Germinal center (tissue), 1 donor: ENCODE results near the gene ADM2.

Experiments
- DNase-seq: peaks from one replicate; pipeline ENCODE4 v3.0.0; 2012; ENCODE audit warnings: mixed read lengths, low spot score

ADM2 gene

DNA sequence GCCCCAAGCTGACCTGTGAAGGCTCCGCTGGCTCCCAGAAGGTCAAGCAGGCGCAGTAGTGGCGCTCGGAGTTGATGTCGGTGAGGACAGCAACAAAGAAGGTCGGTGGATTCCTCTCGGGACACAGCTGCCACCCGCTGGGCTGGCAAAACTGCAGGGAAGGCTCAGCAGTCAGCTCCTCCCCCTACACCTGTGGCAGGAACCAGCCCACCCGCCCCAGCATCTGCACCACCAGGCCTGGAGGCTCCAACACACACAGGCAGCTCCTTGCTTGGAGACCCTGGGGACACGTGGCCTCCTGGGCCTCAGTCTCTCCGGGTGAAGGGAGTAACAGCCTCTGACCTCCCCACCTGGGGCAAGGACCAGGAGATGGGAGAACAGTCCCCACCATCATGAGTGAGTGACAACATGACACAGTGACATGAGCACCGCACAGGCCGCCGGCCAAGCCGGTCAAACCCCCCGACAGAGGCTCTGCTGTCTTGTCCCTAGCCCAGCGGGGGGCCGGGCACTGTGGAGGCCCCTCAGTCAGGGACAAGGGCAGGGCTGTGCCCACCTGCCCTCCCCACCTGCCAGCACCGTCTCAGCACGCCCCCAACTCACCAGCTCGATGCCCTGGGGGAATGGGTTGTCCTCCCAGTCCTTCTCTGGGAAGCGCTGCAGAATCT is 13.4 kb upstream of the ADM2 start:
- no peak for DNase-seq

DNA sequence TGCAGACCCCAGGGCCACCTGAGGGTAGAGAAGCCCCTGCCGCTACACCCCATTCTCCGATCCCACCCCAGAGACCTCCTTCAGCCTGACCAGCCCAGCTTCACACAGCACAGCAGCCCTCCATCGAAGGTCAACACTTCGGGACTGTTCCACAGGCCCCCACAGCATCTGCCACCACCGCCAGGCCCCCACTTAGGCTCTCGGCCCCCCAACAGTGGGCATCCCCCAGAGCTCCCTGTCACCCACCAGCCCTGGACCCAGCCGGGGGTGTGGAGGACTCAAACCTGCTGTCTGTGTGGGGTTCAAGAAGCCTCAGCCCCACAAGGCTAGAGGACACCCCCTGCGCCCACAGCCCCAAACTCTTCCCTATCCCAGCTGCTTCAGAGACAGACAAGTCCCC is 12.7 kb upstream of the ADM2 start:
- DNase-seq: no peak

DNA sequence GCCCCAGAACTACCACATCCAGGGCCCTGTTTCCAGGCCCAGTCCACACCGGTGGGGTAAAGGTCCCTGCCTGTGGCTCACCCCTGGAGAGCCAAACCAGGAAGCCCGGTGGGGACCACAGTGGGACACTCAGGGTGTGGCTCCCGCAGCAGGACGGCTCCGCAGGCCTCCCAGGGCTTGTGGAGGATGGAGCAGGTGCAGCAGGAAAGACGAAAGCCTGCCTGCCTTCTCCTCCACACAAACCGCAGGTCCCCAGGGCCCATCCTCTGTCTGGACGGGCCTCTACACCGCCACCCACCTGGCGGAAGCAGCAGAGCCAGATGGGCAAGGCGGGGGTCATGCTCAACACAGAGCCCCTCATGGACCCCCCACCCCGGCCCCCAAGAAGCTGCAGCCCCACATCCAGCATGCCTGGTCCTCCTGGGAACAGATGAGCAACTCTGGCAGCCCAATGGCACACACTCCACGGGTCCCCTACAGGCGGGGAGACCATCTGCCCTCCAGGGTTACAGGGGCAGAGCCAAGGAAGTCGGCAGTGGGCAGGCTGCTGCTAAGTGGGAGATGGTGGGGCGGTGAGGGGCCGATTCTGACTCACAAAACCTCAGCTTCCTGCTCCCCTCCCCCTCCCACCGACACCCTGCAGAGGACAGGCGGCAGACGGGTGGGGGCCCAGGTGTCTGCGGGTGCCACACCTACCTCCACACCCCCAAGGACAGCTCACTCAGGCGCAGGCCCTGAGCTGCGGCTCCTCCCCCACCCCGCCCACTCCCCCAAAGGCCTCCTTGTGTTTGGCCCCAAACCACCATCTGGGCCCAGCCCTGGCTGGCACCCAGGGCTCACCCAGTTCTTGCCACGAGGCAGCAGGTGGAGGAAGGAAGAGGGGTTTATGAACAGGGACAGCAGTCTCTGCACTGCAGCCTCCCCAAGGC is 11.7 kb upstream of the ADM2 start:
- peak; percentile 95 for DNase-seq

DNA sequence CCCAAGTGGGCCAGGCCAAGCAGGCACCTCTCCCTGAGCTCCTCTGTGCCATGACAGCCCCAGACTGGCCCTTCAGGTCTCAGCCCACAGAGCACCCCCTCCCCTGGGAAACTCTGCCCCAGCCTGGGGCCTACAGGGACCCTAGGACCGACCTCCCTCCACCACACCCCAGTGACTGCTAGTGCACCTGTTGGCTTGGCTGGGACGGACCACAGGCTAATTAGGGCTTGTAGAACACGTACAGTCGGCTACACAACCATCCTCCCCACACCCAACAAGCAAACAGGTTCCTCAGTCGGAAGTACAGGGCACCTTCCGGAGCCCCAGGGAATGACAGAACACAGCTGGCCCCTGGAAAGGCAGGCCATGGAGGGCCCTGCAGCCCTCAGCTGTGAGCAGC is 10.9 kb upstream of the ADM2 start:
- peak; percentile 77 for DNase-seq

DNA sequence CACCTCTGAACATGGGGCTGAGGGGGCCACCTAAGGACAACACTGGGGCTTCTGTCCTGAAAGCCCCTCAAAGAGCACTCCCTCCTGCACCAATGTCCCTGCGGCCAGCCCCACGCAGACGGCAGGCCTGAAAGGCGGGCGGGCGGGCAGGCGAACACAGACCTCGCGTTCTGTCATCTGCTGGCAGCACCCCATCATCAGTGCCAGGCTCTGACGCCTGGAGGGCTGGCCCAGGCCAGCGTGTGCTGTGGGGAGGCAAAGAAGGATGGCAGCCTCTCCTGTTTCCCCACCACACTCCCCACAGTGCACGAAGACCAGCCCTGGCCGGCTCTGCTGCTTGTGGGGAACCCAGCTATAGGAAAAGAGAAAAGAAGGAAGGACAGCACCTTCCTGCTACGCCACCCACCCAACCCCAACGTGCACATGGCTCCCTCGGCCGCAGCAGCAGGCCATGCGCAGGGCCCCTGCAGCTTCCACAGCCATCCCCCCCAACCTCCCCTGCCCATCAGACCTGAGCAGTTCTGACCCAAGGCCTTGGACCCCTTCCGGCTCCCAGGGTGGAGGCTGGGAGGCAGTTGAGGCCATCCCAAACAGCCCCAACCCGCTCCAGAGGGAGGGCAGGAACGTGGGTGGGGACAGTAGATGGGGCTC is 10.0 kb upstream of the ADM2 start:
- no peak for DNase-seq

DNA sequence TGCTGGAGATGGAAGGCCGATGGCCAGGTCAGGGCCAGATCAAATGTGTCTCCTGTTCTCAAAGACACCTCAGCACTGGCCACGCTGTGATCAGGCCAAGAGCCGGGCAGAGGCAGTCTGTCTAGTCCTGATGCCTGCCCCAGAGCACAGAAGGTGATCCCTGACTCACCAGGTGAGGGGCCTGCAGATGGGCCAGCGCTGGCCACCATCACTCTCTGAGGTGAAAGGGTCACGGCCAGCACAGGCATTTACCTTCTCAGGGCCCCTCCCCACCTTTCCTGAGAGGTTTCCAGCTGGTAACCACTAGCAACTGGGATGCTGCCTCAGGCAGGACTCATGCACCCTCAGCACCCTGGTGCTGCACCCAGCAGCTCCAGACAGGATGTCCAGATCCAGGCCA is 9.4 kb upstream of the ADM2 start:
- no peak for DNase-seq

DNA sequence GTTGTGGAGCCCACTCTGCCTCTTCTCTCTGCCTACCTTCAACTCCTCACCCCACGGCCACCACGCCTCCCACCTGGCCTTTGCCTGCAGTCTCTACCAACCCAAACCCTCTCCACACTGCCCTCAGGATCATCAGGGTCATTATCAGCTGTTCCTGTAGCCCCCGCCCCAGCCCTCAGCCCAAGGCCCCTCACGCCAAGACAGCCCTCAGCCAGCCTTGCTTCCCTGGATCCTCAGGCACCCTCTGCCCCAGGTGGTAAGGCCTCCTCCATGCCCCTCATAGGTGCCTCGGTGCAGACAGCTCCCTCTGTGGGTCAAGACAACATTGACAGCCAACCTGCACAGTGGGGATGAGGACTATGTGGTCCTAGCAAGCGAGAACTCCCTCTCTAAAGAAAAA is 8.3 kb upstream of the ADM2 start:
- peak; percentile 74 for DNase-seq

DNA sequence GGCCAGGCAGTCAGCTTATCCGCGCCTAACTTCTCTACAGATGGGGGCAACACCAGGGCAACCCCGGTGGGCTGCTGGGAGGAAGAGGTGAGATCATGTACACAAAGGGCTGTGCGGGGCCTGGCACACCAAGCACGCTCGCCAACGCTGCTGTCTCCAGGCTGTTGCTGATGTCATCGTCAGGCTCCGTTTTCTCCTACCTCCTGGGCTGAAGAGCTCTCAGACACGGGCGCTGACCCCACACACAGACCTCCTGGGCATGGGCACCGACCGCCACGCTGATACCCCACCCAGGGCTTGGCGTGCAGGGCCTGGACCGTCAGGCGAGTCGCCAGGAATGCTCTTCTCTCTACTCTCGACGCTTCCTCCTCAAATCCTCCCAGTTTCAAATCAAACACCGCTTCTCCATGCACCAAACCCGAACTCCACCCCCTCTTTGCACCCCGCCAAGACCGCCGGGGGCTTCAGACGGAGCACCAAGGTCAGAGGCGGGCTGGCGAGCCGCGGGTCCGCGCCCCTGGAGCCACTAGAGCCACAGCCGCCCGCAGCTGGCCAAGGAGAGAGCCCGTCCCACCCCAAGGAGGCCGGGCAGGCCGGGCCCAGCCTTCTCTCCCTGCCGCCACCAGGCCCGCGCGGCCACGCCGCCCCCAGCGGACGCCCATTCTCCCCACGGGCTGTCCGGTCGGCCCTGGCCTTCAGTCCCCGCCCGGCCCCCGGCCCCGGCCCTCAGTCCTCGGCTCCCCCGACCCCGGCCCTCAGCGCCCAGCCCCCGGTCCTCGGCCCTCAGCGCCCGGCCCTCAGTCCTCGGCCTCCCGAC is 7.3 kb upstream of the ADM2 start:
- DNase-seq: peak; percentile 34

DNA sequence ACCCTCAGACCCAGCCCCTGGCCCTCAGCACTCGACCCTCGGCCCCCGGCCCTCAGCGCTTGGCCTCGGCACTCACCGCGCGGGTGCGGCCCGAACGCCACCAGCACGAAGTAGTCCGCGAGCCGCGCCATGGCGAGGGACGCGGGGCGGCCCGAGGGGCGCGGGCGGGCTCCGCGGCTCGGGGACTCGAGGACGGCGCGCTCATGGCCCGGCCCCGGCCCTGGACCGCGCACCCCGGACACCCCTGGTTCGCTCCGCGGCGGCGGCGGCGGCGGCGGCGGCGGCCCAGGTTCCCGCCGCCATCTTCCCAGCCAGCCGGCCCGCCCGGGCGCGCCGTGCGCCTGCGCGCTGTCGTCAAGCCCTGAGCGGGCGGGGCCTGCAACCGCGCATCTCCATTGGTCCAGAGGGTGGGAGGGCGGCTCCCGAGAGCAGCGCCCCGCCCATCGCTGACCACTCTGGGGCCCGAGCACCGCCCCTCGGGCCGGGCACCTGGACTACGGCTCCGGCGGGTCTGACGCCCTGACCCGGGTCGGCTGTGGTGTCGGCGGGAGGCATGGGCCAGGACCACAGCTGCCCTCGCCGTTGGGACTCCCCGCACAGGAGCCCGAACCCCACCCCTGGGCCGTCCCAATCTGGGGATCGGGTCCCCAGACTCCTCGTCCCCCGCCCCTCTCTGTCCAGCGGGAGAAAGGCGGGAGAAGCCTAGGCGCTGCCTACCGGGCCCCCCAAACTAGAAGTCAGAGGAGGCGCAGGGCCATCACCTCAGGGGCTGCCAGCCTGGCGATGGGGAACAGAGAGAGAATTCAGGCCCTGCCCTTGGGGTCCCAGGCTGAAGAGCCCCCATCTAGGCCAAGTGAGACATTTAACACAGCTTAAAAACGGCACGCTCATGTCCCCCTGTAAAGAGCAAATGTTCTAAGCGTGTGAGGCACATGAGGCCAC is 6.4 kb upstream of the ADM2 start, which contains the start of gene SBF1:
SBF1 (minus strand) TSS at position 326 of the 942 bp plus-strand sequence; CDS start at position 131, 195 bp downstream.
- DNase-seq: peak; percentile 98

DNA sequence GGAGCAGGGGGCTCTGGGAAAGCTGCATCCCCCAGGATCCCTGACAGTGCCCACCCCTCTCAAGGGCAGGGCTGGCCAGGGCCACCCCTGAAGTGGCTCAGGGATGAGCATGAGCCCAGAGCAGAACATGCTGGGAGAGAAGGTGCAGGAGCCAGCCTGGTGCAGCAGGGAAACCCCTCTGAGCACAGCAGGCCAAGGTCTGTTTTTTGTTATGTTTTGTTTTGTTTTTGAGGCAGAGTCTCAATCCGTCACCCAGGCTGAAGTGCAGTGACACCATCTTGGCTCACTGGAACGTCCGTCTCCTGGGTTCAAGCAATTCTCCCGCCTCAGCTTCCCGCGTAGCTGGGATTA is 5.7 kb upstream of the ADM2 start:
- no peak for DNase-seq

DNA sequence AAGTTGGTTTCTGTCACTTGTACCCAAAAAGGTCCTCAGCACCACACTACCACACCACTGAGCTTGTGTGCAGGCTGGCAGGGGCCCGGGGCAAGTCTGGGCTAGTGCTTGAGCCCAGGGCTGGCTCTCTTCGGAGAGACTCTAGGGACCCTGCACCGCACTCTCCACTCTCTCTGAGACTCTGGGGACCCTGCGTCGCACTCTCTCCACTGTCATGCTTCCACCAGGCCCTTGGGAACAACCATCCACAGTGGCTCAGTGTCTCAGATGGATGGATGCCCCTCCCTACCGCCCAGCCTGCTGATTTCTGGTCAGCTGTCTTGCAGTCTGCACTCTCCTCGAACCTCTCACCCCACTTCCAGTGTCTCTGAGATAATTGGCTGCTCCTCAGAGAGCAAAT is 4.5 kb upstream of the ADM2 start:
- no peak for DNase-seq

DNA sequence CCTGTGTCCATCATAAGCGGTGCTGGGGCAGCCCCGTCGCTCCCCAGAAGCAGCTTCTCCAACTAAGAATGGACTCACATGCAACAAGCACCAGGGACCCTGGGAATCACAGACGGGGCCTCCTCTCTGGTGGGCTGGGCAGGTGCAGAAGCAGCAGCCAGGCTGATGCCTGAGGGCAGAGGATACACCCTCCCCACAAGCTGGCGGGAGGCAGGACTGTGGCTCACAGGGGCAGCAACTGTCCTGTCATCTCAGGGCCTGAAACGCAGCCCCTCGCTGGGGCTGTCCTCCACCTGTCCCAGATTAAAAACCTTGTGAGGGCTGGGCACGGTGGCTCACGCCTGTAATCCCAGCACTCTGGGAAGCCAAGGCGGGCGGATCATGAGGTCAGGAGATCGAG is 3.4 kb upstream of the ADM2 start:
- DNase-seq: no peak

DNA sequence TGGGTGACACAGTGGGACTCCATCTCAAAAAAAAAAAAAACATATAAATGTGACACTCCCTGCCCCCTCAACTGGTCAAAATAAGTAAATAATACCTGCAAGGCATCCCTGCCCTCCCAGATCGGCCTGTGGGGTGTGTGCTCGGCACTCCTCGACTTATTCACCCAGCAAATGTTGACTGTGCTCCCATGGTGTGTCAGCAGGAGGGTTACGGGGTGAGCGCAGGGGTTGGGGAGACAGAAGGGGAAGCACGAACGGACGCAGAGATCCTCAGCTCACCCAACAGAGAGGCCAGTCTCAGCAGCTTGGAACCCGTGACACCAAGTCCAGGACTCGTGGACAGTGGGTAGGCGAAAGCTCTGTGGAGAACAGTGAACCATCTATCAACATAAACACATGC is 1.6 kb upstream of the ADM2 start:
- no peak for DNase-seq

DNA sequence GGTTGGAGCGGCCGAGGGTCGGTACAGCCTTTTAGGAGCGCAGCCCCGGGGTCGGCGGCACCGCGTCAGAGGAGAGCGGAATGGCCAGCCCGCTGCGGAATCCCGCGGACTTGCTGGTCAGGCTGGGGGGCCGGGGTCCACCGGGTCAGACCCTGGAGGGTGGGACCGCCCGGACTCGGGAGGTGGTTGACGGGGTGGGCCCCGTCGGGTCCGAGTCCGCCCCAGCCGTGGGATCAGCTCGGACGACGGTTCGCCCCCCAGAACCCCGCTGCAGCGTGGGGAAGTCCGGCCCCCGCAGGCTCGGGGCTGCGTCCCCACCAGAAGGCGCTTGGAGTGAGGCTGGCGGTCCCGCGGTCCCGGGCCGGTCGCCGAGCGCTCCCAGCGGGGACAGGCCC is 301 bp upstream of the ADM2 start:
- DNase-seq: no peak

DNA sequence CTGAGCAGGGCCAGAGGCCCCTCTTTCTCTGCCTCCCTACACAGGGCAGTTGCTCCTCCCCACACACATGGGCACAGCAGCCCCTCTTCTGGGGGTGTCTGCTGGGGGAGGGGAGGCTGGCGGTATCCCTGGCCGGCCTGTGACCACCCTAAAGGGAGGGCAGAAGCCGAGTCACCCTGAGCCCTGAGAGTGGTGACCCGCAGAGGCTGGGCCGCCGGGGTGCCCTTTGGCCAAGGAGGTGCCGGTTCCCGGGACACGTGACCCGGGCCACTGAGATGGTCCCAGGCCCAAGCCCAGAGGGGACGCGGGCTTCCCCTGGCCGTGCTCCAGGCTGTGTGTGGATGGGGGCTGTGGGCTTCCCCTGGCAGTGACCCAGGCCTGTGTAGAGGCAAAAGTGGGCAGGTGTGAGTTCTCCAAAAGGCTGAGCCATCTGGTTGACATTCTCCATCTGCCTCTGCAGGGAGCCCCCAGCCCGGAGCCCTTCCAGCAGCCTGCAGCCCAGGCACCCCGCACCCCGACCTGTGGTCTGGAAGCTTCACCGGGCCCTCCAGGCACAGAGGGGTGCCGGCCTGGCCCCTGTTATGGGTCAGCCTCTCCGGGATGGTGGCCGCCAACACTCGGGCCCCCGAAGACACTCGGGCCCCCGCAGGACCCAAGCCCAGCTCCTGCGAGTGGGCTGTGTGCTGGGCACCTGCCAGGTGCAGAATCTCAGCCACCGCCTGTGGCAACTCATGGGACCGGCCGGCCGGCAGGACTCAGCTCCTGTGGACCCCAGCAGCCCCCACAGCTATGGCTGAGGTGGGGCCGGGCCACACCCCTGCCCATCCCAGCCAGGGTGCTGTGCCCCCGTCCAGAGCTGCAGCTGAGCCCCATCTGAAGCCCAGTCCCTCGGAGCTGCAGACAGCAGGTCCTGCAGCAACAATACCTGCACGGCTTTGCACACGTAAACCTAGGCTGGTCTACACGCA is 1.0 kb downstream of the ADM2 start:
- no peak for DNase-seq

DNA sequence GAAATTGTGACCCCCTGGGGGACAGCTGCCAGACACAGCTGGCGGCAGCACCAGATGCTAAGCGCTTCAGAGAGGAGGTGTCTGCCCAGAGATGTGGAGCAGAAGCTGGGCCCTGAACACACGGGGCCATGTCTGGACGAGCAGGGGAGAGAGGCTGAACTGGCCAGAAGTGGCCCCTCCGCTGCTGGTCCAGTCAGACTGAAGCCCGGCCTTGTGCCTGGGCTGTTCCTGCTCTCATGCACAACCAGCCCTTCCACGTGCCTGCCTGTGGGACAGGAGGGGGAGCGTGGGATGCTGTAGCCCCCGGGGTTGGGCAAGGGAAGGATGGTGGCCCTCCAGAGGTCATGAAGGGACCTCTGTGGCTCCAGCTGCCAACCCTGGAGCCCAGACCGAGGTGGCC is 1.8 kb downstream of the ADM2 start:
- DNase-seq: no peak

DNA sequence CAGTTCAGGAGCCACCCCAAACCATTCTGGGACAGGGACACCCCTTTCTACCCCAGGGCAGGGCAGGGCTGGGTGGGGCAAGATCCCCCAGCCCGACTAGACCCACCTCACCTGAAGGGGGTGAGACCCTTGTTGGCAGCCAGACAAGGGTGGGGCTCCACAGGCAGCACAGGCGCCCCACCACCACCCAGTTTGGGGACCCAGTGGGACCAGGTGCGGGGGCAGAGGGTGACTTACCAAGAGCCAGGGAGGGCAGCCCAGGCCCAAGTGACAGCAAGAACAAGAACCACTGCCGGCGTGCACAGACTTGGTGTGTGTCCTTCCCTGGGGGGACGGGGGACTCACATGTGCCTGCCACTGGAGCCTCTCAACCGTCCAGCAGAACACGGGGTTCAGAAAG is 2.2 kb downstream of the ADM2 start:
- DNase-seq: no peak

DNA sequence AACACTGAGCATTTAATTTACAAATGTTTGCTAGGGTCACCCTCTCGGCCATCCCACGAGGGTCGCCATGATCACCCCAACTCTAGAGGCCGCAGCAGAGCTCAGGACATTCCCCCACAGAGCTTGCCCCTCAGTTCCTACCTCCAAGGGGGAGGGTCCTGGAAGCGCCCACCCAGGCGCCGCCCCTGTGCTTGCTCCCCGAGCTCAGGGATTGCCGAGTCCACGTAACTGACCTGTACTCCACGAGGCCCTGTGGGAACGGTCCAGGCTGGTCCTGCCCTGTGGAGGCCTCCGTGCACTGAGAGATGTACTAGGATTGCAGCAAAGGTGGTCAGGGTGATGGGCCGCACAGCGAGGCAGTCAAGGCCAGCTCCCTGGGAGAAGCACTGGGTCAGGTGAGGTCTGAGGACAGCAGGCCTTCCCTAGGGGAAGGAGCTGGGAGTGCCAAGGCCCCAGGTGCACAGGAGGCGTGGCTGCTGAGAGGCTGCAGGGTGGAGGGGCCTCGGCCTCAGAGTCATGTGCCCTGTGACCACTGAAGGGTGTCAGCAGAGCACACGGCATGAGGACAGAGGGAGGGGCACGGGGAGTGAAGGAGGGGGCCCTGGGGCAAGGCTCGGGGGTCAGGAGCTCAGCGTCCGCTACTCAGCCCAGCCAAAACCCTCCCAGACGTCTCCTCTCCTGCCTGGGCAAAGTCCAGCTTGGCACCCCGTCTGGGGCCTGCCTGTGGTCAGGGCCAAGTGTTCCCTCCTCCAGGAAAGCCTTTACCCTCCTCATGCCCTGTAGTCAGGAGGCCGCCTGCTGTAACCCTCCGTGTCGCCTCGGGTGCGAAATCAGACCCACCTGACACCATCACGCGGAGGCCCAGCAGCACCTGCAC is 2.9 kb downstream of the ADM2 start:
- no peak for DNase-seq
